Suprapubic skin (tissue), 4 donors: ENCODE results near the gene PRELP. TPM values are rescaled to one million over a fixed set of nuclear protein-coding genes. Genes with fewer than 3 reads are reported as not detected.

Experiments used
- DNase-seq, 2 donors: peaks; one replicate each; pipeline ENCODE4 v3.0.0-alpha.2; 2019; ENCODE audit warnings: low spot score in 2 of 2
- H3K27ac ChIP-seq: fragments of 200-600 bp; sonication (generic); one replicate; pipeline ENCODE4 v1.5.1; 2019
- H3K27me3 ChIP-seq: fragments of 200-600 bp; sonication (generic); one replicate; pipeline ENCODE4 v1.5.1; 2019
- H3K36me3 ChIP-seq: fragments of 200-600 bp; sonication (generic); one replicate; pipeline ENCODE4 v1.5.1; 2019
- H3K4me1 ChIP-seq: fragments of 200-600 bp; sonication (generic); one replicate; pipeline ENCODE4 v1.5.1; 2019
- H3K4me3 ChIP-seq: fragments of 200-600 bp; sonication (generic); one replicate; pipeline ENCODE4 v1.5.1; 2019; ENCODE audit warnings: mild to moderate bottlenecking
- H3K9me3 ChIP-seq: fragments of 200-600 bp; sonication (generic); one replicate; pipeline ENCODE4 v1.5.1; 2019
- CTCF ChIP-seq, 2 donors: fragments of 200-600 bp in 1 of 2; fragments of 450-650 bp in 1 of 2; sonication (generic) in 1 of 2; IDR thresholded peaks; one replicate each; pipeline ENCODE4 v1.5.1; 2016 to 2019; ENCODE audit warnings: antibody characterized with exemption in 2 of 2, mild to moderate bottlenecking in 1 of 2, moderate library complexity in 1 of 2
- EP300 ChIP-seq: sonication (generic); formaldehyde crosslinking; IDR thresholded peaks from one replicate; pipeline ENCODE4 v1.6.1; 2017; ENCODE audit warnings: antibody characterized with exemption
- POLR2A ChIP-seq, 2 donors: fragments of 450-650 bp; IDR thresholded peaks; one replicate each; pipeline ENCODE4 v1.6.1; 2017; ENCODE audit warnings: antibody characterized with exemption in 2 of 2, mild to moderate bottlenecking in 2 of 2, moderate library complexity in 2 of 2
- POLR2AphosphoS5 ChIP-seq, 3 donors: sonication (generic); formaldehyde crosslinking; IDR thresholded peaks; one replicate each; pipeline ENCODE4 v1.6.1; 2017; ENCODE audit warnings: antibody characterized with exemption in 3 of 3
- WGBS: methylation state at CpG from one replicate; pipeline ENCODE4 v1.1.5; 2018; 5-methylcytosine and 5-hydroxymethylcytosine counted together
- total RNA-seq, 4 donors: library from RNA; depleted of rRNA; stranded (reverse); fragments of >200 nt; gene quantifications; one replicate each; pipeline ENCODE4 v1.1.0, GENCODE V29; 2016

PRELP gene
- total RNA-seq, 4 donors from 2014 or later = 6.4 to 34.7 (median 18.0) TPM

GRCh38 chr1:203505526-203506204, 30.1 kb downstream of the PRELP start:
- 82% methylated on average over 8 of the region's 8 CpGs for WGBS
- Histone ChIP-seq H3K9me3 (no peaks in the 10 kb centered on the region), H3K27me3 (no peaks in the 10 kb centered on the region), H3K27ac (no peak overlapping the region), H3K4me1 (peaks cover 23% of the 10 kb centered on the region), H3K36me3 (no peaks in the 10 kb centered on the region), H3K4me3 (no peak overlapping the region)
- no peak for DNase-seq
- no peak for TF ChIP-seq POLR2A (IDR thresholded peaks at IDR 0.05)
- no peak for TF ChIP-seq POLR2AphosphoS5 (IDR thresholded peaks at IDR 0.05)
- TF ChIP-seq CTCF (IDR thresholded peaks at IDR 0.05) = no peak
- no peak for TF ChIP-seq EP300

- DNase-seq = no peak
- Histone ChIP-seq H3K27ac (peak overlapping the region; percentile 54), H3K9me3 (no peaks in the 10 kb centered on the region), H3K27me3 (no peaks in the 10 kb centered on the region), H3K36me3 (no peaks in the 10 kb centered on the region), H3K4me1 (peaks cover 30% of the 10 kb centered on the region), H3K4me3 (no peak overlapping the region)
- WGBS = 22% methylated on average over 6 of the region's 6 CpGs
- no peak for TF ChIP-seq POLR2AphosphoS5 (IDR thresholded peaks at IDR 0.05)
- TF ChIP-seq EP300 = no peak
- TF ChIP-seq POLR2A (IDR thresholded peaks at IDR 0.05) = no peak
- no peak for TF ChIP-seq CTCF (IDR thresholded peaks at IDR 0.05)
Observed at GRCh38 chr1:203506858-203507626, 31.4 kb downstream of the PRELP start.

GRCh38 chr1:203507759-203508158, 32.2 kb downstream of the PRELP start:
- DNase-seq = no peak
- Histone ChIP-seq H3K9me3 (no peaks in the 10 kb centered on the region), H3K4me3 (no peak overlapping the region), H3K36me3 (no peaks in the 10 kb centered on the region), H3K27me3 (no peaks in the 10 kb centered on the region), H3K4me1 (peaks cover 37% of the 10 kb centered on the region), H3K27ac (peak overlapping the region; percentile 54)
- 15% methylated on average over 1 of the region's 1 CpG for WGBS
- no peak for TF ChIP-seq EP300
- no peak for TF ChIP-seq CTCF (IDR thresholded peaks at IDR 0.05)
- no peak for TF ChIP-seq POLR2AphosphoS5 (IDR thresholded peaks at IDR 0.05)
- no peak for TF ChIP-seq POLR2A (IDR thresholded peaks at IDR 0.05)

GRCh38 chr1:203508463-203509073, 33.0 kb downstream of the PRELP start:
- WGBS = 82% methylated on average over 10 of the region's 10 CpGs
- no peak for DNase-seq
- no peaks in the 10 kb centered on the region for H3K36me3 ChIP-seq
- no peaks in the 10 kb centered on the region for H3K9me3 ChIP-seq
- no peak for TF ChIP-seq EP300
- TF ChIP-seq POLR2AphosphoS5 (IDR thresholded peaks at IDR 0.05) = no peak
- no peak for TF ChIP-seq POLR2A (IDR thresholded peaks at IDR 0.05)
- no peak for TF ChIP-seq CTCF (IDR thresholded peaks at IDR 0.05)
- peaks cover 45% of the 10 kb centered on the region for H3K4me1 ChIP-seq
- no peaks in the 10 kb centered on the region for H3K27me3 ChIP-seq
- H3K4me3 ChIP-seq = no peak overlapping the region
- H3K27ac ChIP-seq = no peak overlapping the region

GRCh38 chr1:203509135-203509534, 33.5 kb downstream of the PRELP start:
- Histone ChIP-seq H3K27me3 (no peaks in the 10 kb centered on the region), H3K9me3 (no peaks in the 10 kb centered on the region), H3K36me3 (no peaks in the 10 kb centered on the region), H3K4me3 (no peak overlapping the region), H3K27ac (no peak overlapping the region), H3K4me1 (peaks cover 51% of the 10 kb centered on the region)
- 44% methylated on average over 1 of the region's 1 CpG for WGBS
- no peak for DNase-seq
- TF ChIP-seq EP300 (no peak), POLR2A (IDR thresholded peaks at IDR 0.05) (no peak), CTCF (IDR thresholded peaks at IDR 0.05) (no peak)
